Fibroblast of gingiva (primary cell): ENCODE measurements around the gene ZDHHC12.

Source experiments
- DNase-seq: peaks from one replicate; pipeline ENCODE4 v3.0.0-alpha.2; 2011; ENCODE audit warnings: low read depth

Gene ZDHHC12

GRCh38 chr9:128723866-128724743 lies at the start of gene ZDHHC12:
TSS of gene ZDHHC12 (minus strand) at chr9:128724127. CDS start at chr9:128724093, 34 bp downstream.
- peak; percentile 85 for DNase-seq

GRCh38 chr9:128773049-128773448 lies 49.1 kb upstream of the ZDHHC12 start:
- DNase-seq = no peak

- DNase-seq = peak; percentile 86
Observed at GRCh38 chr9:128771745-128772519, 48.0 kb upstream of the ZDHHC12 start, which contains the start of gene ZER1. TSS of gene ZER1 (minus strand) at chr9:128771927. CDS start at chr9:128755565, 16,362 bp downstream.

GRCh38 chr9:128771094-128771721 lies 47.3 kb upstream of the ZDHHC12 start:
- DNase-seq = no peak

DNA sequence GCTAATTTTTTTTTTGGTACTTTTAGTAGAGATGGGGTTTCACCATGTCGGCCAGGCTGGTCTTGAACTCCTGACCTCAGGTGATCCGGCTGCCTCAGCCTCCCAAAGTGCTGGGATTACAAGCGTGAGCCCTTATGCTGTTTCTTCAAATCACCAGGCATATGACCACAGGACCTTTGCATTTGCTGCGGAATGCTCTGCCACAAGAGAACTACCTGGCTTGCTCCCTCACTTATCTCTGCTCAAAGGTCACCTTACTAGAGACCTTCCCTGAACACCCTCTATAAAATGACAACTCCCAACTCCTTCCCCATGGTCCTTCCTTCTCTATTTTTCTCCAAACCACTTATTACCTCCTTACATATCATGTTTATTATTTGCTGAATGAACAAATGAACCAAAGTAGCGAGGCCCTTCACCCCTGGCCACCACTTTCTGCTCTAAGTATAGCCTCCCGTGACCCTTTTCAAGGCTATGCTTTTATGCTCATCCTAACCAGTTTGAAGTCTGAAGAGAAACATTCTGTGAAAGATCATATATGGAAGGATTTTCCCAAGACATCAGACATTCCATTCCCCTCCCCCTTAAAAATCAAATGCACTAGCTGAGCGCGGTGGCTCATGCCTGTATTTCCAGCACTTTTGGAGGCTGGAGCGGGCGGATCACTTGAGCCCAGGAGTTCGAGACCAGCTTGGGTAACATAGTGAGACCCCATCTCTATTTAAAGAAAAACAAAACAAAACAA lies 46.5 kb upstream of the ZDHHC12 start:
- no peak for DNase-seq

DNA sequence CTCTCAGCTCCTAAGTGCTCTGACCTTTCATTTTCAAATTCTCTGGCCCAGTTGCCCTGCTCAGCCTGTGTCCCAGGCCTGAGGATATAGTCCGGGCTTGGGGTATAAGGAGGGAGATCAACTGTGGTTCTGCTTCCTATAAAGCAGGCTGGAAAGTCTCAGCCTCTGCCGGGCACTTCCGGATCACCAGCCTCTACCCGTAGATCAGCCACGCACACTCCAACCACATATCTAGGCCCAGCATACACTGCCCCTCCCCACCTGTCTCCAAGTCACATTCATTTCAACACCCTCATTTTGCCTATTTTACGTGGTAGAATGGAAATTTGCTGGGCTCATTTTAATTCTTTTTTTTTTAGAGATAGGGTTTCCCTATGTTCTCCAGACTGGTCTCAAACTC lies 44.7 kb upstream of the ZDHHC12 start:
- no peak for DNase-seq

GRCh38 chr9:128765499-128765898 lies 41.6 kb upstream of the ZDHHC12 start:
- DNase-seq = no peak

DNA sequence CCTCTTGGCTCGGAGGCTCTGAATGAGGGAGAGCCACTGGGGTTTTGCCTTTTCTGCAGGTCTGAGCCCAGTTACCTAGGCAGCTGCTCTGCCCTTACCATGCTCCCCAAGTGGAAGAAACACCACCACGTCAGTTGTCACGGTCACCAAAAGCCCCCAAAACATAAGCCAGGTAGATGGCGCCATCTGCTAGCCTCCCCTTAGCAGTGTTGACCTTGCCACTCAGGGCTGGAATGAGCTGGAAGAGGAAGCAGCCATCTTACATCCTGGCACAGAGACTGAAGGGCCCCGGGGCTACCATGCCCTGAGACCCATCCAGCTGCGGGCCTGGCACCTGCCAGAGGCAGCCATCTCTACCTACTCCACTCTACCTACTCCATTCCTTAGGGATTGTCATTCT lies 40.4 kb upstream of the ZDHHC12 start:
- DNase-seq = no peak

- no peak for DNase-seq
Observed at GRCh38 chr9:128762671-128763449, 38.9 kb upstream of the ZDHHC12 start.

DNA sequence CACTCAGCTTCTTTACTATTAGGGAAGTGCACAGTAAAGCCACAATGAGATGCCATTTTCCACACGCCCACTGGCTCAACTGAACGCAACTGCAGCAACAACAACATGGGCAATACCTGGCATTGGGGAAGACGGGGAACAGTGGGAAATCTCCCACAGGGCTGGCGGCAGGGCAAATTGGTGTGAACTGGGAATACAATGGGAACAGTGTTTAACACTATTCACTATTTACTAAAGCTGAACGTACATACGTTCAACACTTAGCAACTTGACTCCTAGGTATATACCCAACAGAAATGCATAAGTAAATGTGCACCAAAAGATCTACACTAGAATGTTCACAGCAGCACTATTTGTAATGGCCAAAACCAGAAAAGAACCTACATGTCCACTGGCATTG lies 33.7 kb upstream of the ZDHHC12 start:
- no peak for DNase-seq

- no peak for DNase-seq
Observed at GRCh38 chr9:128753627-128754026, 29.7 kb upstream of the ZDHHC12 start.

DNA sequence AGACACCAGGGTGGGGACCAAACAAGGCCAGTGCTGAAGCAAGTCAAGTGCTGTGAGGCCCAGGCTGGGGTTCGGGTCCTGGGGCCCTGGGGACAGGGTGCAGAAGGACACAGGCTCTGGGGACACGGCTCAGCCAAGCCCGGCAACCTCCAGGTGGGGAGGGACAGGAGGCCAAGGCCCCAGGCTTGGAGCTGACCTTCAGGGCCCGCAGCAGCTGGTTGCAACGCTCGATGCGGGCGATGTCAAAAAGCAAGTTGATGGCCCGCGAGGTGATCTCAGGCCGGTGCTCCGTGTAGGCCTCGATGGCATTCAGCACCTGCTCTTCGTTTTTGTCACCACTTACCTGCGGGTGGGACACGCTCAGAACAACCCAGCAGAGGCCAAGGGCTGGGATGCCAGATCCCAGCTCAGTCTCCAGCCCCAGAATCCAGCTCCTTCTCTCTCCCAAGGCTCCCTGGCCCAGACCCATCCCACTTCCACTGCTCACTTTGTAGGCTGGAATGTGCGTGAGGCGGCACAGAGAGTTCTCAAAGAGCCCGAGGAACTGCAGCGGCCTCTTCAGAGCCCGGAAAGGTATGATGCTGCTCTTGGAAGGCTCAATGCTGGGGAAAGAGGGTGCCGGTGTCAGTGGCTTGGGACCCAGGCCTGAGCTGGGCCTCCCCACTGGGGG lies 27.1 kb upstream of the ZDHHC12 start:
- no peak for DNase-seq

DNA sequence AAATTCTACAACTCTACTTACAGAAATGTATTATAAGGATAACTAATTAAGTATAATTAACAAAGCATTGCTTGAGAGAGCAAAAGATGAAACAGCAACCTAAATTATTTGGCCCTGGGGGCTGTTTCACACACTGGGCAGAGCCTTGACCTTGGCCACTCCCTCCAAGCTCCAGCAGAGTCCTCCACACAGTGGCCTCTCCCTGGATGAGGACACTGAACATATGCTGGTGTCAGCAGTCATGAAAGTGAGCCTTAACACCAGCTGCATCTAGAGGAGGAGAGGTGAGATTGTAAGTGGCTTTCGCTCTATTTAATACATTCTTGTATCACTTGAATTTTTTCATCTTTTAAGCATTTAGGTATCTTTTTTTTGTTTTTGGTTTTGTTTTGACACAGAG lies 23.3 kb upstream of the ZDHHC12 start:
- DNase-seq = no peak

- DNase-seq = no peak
Observed at GRCh38 chr9:128743421-128743820, 19.5 kb upstream of the ZDHHC12 start.

DNA sequence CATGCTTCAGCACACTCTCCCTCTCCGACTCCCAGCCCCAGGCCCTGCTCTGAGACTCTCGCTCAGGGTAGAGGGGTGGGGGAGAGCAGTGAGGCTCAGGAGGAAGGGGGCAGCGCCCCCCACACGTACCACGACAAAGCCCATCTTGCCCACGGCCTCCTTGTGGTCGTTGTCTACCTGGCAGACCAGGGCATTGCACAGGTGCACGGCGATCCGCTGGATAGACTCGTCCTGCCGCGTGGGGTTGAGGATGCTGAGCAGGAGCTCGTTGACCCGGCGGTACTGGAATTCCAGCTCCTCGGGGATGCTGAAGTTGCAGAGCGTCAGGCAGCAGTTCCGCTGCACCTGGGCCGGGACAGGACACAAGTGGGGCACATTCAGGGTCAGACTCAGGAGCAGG lies 18.5 kb upstream of the ZDHHC12 start:
- no peak for DNase-seq

GRCh38 chr9:128735373-128735772 lies 11.4 kb upstream of the ZDHHC12 start:
- no peak for DNase-seq

DNA sequence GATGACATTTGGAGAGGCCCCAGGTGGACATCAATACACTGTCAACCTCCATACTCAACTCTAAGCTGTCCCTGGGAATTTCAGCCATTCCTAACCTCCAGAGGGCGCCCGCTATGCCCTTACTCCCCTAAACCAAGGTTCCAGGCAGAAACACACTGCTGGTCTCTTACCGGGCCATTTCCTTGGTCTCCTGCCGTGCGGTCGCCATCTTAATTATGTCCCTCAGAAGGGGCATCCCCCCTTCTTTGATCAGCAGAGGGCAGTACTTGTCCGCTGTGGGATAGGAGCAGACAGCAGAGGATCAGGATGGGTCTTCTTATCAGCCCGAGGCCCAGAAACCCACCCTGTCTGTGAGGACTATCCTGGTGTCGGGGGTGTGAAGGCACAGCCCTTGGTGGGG lies 9.3 kb upstream of the ZDHHC12 start:
- peak; percentile 65 for DNase-seq

- DNase-seq = no peak
Observed at GRCh38 chr9:128732576-128732975, 8.6 kb upstream of the ZDHHC12 start.

GRCh38 chr9:128731691-128732090 lies 7.8 kb upstream of the ZDHHC12 start:
- no peak for DNase-seq

DNA sequence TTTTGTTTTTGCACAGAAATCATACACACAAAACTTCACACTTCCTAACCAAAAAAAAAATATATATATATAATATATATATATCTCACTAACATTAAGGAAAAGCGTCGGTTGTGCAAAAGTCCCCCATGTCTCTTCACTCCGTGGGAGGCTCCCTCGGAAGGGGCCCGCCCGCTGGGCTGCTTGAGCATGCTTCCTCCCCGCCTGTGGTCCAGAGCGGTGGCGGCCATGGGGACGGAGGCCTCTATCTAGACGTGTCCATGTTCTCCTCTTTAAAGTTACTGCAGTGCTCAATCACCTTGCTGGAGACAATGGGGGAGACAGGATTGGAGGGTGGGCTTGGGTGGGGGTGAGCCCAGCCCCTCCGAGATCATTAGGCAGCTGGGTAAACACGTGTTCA lies 7.2 kb upstream of the ZDHHC12 start:
- DNase-seq = no peak
